GM06990 (cell line): ENCODE results near the gene RIC3.

Experiments used
- DNase-seq: peaks from one replicate; pipeline ENCODE4 v3.0.0-alpha.2; 2011; ENCODE audit not compliant: insufficient read length; ENCODE audit errors: extremely low read depth
- H3K27me3 ChIP-seq: replicated peaks from 2 replicates; pipeline ENCODE4 v1.6.0; 2011; ENCODE audit warnings: low read length; ENCODE audit not compliant: control insufficient read depth, insufficient read depth
- H3K36me3 ChIP-seq: 2 replicates; pipeline ENCODE4 v1.5.1; 2011; ENCODE audit warnings: low read length; ENCODE audit not compliant: control insufficient read depth, insufficient read depth
- H3K4me3 ChIP-seq: replicated peaks from 2 replicates; pipeline ENCODE4 v1.5.1; 2011; ENCODE audit warnings: low read depth, mild to moderate bottlenecking, control low read depth, low read length
- CTCF ChIP-seq: IDR thresholded peaks from 2 replicates; pipeline ENCODE4 v1.5.1; 2011; ENCODE audit warnings: low read length, control low read depth, mild to moderate bottlenecking, inconsistent platforms; ENCODE audit not compliant: insufficient read depth, poor library complexity, severe bottlenecking

The RIC3 gene

GRCh38 chr11:8209208-8209807, 40.5 kb upstream of the RIC3 start:
- no peaks in the 10 kb centered on the region for H3K36me3 ChIP-seq
- peak; percentile 89 for TF ChIP-seq CTCF
- H3K27me3 ChIP-seq = no peaks in the 10 kb centered on the region
- DNase-seq = peak; percentile 35
- no peak overlapping the region for H3K4me3 ChIP-seq

- no peak for TF ChIP-seq CTCF
- Histone ChIP-seq H3K4me3 (no peak overlapping the region), H3K36me3 (no peaks in the 10 kb centered on the region), H3K27me3 (no peaks in the 10 kb centered on the region)
- DNase-seq = no peak
Measured at GRCh38 chr11:8207080-8208000, 38.5 kb upstream of the RIC3 start.

- H3K4me3 ChIP-seq = no peak overlapping the region
- no peak for DNase-seq
- TF ChIP-seq CTCF = no peak
- no peaks in the 10 kb centered on the region for H3K27me3 ChIP-seq
- no peaks in the 10 kb centered on the region for H3K36me3 ChIP-seq
Measured at GRCh38 chr11:8206251-8207079, 37.6 kb upstream of the RIC3 start.

- no peak overlapping the region for H3K4me3 ChIP-seq
- DNase-seq = no peak
Measured at GRCh38 chr11:8205566-8205965, 36.7 kb upstream of the RIC3 start.

GRCh38 chr11:8204596-8204995, 35.8 kb upstream of the RIC3 start:
- no peak for DNase-seq
- H3K27me3 ChIP-seq = no peaks in the 10 kb centered on the region; the same call in 1 of the 2 replicates
- H3K4me3 ChIP-seq = no peak overlapping the region
- H3K36me3 ChIP-seq = no peaks in the 10 kb centered on the region
- no peak for TF ChIP-seq CTCF

More at GRCh38 chr11:8205566-8205965, 36.7 kb upstream of the RIC3 start:
- TF ChIP-seq CTCF = no peak
- Histone ChIP-seq H3K36me3 (no peaks in the 10 kb centered on the region), H3K27me3 (no peaks in the 10 kb centered on the region)
